DMS 273 treated with DMSO at 0.1 percent for 48 hours (cell line): ENCODE data around the gene ITGB4.

Source experiments
- DNase-seq: peaks from one replicate; lab custom pipeline; 2025; lab: John Stamatoyannopoulos, UW

Gene ITGB4

DNA sequence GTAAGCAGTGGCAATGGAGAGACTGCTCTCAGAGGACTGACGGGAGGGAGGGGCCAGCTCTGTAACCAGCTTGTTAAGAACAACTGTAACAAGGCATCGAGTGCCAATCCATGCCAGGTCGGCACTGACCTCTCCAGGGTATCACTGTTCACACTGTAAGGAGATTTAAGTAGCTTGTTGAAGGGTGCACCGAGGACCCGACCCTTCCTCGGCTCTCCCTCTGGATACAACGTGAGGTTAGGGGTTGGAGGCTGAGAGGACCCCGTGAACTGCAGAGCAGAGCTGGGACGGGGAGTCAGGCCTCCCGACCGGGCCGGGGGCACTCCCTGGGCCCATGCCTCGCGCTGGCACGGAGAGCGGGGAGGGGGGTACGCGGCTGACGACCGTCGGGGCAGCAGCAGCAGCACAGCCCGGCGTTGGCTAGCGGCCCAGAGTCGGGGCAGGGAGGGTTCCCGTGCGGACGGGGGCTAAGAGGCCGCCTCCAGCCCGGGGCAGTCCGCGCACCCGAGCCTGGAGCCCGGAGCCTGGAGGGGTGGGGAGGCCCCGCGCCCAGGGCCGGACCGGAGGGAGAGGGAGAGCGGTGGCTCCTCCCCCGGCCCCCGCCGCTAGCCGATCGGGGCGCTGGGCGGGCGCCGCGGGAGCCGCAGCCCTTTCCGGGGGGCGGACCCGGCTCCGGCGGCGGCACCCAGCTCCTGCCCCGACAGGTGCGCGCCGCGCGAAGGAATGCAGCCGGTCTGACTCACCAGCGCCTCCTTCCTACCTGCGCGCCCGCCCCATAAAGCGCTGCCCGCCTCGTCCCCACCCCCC, at the start of gene ITGB4:
TSS of gene ITGB4 (plus strand) at position 804 of the 807 bp plus-strand sequence. CDS start 3,245 bp downstream, outside the sequence.
- no peak for DNase-seq

- no peak for DNase-seq
Observed at GRCh38 chr17:75672011-75672410, 49.2 kb upstream of the ITGB4 start.

DNA sequence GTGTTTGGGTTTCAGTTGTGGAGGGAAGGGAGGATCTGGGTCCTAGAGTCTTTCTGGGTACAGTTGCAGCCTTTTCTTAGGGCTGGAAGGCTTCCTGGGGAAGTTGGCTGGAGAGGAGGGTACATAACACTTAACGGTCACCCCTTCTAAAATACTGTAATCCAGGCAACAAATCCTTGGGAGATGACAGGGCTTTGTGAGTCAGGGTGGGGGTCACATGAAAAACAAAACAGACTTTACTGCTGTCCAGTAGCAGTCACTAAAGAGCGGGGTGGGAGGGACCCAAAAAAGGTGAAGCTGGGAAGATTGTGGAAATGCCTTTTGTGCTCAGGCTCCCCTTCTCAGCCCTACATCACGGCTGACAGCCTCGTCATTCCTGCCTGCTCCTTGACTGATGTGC, 47.8 kb upstream of the ITGB4 start:
- DNase-seq = no peak

GRCh38 chr17:75676461-75676860, 44.8 kb upstream of the ITGB4 start:
- no peak for DNase-seq

- DNase-seq = no peak
Observed at GRCh38 chr17:75679706-75680211, 41.5 kb upstream of the ITGB4 start.

- no peak for DNase-seq
Observed at GRCh38 chr17:75680431-75680830, 40.8 kb upstream of the ITGB4 start.

DNA sequence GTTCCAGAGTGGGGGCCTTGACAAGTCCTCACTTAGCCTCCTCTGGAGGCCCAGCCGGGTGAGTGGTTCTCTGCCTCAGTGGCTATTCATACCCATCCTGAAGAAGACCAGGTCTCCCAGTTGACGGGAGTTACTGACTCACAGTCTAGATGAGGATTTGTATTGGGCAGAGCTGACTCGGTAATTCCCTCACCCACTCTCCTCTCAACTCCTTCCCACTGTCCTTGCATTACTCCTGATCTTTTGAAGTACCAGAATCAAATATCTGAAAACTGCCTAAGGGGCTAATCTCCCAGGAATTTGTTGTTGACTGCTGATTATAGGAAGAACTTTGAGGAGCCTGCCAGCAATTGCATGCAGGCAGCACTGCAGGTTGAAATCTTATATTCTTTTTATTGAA, 40.0 kb upstream of the ITGB4 start:
- no peak for DNase-seq

GRCh38 chr17:75683583-75683982, 37.7 kb upstream of the ITGB4 start:
- DNase-seq = no peak

GRCh38 chr17:75684249-75684648, 37.0 kb upstream of the ITGB4 start:
- DNase-seq = no peak

GRCh38 chr17:75684924-75685323, 36.3 kb upstream of the ITGB4 start:
- DNase-seq = peak; percentile 18

DNA sequence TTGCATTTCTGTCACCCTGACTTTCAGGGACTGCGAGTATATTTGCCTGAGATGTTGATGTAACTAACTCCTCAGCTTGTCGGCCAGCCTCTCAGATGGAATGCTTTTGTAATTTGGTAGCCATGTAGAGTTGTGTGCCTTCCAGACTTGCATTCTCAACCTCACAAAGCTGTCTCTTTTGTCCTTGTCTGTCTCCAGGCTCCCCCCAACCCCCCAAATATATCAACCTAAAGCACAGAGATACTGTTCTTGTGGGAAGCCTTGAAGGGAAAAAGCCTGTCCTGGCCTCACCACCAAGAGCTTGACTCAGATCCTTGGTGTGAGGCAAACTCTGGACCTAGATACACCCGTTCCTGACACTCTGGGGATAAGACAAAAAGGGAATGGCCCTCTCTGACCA, 35.8 kb upstream of the ITGB4 start:
- no peak for DNase-seq

GRCh38 chr17:75688209-75688825, 32.9 kb upstream of the ITGB4 start:
- DNase-seq = no peak

DNA sequence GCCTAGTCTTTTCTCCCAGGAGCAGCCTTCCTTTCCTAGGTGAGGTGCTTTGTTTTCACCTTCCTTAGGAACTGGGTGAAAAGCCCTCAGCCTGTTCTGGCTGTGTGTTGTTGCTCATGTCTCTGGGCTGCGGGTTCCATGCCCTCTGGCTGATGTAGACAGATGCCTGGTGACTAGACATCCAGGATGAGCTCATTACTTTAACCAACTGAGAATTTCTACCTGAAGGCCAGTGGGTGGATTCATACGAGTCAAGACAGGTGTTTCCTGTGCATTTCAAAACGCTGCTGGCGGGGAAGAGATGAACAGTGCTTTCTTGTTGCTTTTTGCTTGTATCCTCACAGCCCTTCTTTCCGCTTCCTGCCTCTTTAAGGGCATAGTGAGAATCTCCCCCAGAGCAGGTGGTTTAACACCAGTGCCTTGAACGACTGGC, 31.8 kb upstream of the ITGB4 start:
- DNase-seq = no peak

DNA sequence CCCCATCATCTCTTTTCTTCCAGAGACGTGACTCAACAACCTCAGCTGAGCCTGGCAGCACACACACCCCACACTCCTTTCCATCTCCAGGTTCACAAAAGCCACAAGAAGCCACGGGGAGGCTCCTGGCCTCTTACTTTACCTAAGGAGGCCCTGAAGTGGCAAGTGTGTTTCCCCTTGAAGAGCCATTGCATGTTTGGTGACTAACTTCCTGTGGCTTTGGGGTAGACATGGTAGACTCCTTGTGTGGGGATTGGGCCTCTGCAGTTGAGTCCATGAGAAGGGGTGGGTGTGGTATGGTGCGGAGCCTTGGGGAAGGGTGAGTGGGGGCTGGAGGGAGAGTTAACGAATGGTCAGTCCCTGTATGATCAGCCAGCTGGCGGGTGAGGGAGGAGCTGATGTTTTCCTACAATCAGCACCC, 29.9 kb upstream of the ITGB4 start:
- no peak for DNase-seq

GRCh38 chr17:75691801-75692626, 29.2 kb upstream of the ITGB4 start:
- DNase-seq = no peak

- DNase-seq = no peak
Observed at GRCh38 chr17:75692976-75693375, 28.3 kb upstream of the ITGB4 start.

DNA sequence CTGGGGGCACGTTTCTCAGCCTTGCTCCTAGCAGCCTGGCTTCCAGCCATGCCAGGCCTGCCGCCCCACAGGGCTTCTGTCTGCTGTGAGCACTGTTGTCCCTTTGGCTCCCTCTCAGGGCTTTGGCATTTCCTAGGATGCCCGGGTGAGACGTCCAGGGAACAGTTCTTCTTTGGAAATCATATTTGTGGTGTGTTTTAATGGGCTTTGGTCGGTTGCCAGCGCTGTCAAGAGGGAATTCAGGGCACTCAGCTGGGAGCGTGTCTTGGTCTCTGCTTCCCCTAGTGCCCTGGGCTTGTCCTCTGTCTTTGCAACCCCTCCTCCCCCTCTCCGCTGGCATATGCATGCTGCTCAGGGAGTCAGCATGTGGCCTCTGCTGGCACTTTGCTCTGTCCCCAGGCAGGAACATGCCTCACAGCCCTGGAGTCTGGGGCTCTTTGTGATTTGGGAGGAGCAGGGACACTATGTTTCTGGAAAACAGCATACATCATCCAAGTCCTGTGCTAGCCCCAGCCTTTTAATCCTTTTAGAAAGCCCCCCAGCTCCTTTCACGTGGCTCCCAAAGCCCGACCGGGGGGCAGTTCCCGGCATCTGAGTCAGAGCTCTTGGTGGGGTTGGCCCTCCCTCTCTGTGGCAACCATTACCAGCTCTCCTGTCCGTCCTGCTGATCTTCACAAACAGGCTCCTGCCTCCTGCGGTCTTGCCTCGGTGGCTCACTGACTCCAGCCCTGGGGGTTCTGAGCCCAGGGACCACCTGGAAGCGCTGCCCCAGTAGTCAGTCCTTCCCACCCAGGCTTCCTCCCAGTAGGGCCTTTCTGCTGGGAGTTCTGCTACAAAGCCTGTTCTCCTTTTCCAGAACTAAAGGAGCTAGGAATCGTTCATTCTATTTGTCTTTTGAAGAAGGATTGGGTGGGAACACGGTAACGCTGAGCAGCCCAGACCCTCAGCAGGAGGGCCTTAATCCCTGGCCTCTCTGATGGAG, 27.5 kb upstream of the ITGB4 start:
- DNase-seq = no peak

DNA sequence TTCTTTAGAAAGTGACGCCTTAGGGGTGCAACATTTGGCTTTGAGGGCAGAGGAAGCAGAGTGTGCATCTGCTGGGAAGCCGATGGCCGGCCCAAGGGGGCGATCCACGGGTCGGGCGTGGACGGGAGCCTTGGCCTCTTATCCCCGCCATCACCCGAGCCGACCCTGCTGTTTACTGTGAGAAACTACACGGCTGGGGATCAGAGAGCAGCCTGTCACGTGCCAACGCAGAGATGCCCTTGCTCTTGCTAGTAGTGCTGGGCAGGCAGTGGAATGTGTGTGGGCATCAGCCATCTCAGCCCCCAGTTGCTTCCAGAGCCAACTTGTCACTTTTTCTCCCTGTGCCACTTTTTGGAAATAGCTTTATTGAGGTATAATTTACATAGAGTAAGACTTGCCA, 26.7 kb upstream of the ITGB4 start:
- DNase-seq = no peak

- no peak for DNase-seq
Observed at GRCh38 chr17:75695141-75695829, 26.0 kb upstream of the ITGB4 start.

GRCh38 chr17:75695830-75696271, 25.4 kb upstream of the ITGB4 start:
- no peak for DNase-seq
